Measurements from ENCODE around the gene CACUL1. TPM values are rescaled to one million over a fixed set of nuclear protein-coding genes. Genes with fewer than 3 reads are reported as not detected.
"Not testable (repeated sequence)": the region's sequence is repeated elsewhere in the genome, so short reads cannot be mapped to it uniquely, and the experiment has no call there.

The CACUL1 gene
- total RNA-seq (2014; rRNA removed; shearing (Covaris generic)), result 19.9 and 23.8 TPM in 2 replicates

- peak; percentile 99 for DNase-seq (ENCODE audit: low read depth)
These were observed at the start of gene CACUL1 for GRCh38 chr10:118754556-118755423. TSS of gene CACUL1 (minus strand) at chr10:118754970. CDS start at chr10:118754762, 208 bp downstream.

GRCh38 chr10:118804262-118804773 lies 49.5 kb upstream of the CACUL1 start:
- no peak for DNase-seq (ENCODE audit: low read depth)

- no peak for DNase-seq (ENCODE audit: low read depth)
These were observed 47.5 kb upstream of the CACUL1 start for GRCh38 chr10:118802126-118802793.

GRCh38 chr10:118800920-118801319 lies 46.1 kb upstream of the CACUL1 start:
- DNase-seq (ENCODE audit: low read depth), result no peak

- DNase-seq (ENCODE audit: low read depth), result peak; percentile 79
These were observed 45.0 kb upstream of the CACUL1 start for GRCh38 chr10:118799777-118800176.

- DNase-seq (ENCODE audit: low read depth), result peak; percentile 79
These were observed 43.5 kb upstream of the CACUL1 start for GRCh38 chr10:118798231-118798662.

GRCh38 chr10:118794971-118795370 lies 40.2 kb upstream of the CACUL1 start:
- not testable (repeated sequence) for DNase-seq (ENCODE audit: low read depth)

- no peak for DNase-seq (ENCODE audit: low read depth)
These were observed 38.8 kb upstream of the CACUL1 start for GRCh38 chr10:118793545-118793944.

GRCh38 chr10:118792526-118792925 lies 37.8 kb upstream of the CACUL1 start:
- DNase-seq (ENCODE audit: low read depth), result no peak

- DNase-seq (ENCODE audit: low read depth), result no peak
These were observed 35.3 kb upstream of the CACUL1 start for GRCh38 chr10:118790058-118790457.

GRCh38 chr10:118785551-118785950 lies 30.8 kb upstream of the CACUL1 start:
- DNase-seq (ENCODE audit: low read depth), result no peak

GRCh38 chr10:118783776-118784545 lies 29.2 kb upstream of the CACUL1 start:
- DNase-seq (ENCODE audit: low read depth), result no peak

GRCh38 chr10:118782916-118783465 lies 28.2 kb upstream of the CACUL1 start:
- DNase-seq (ENCODE audit: low read depth), result not testable (repeated sequence)

GRCh38 chr10:118781541-118781940 lies 26.8 kb upstream of the CACUL1 start:
- DNase-seq (ENCODE audit: low read depth), result no peak

GRCh38 chr10:118778727-118779126 lies 24.0 kb upstream of the CACUL1 start:
- no peak for DNase-seq (ENCODE audit: low read depth)

- no peak for DNase-seq (ENCODE audit: low read depth)
These were observed 22.2 kb upstream of the CACUL1 start for GRCh38 chr10:118776960-118777359.

- no peak for DNase-seq (ENCODE audit: low read depth)
These were observed 21.3 kb upstream of the CACUL1 start for GRCh38 chr10:118776033-118776432.

- no peak for DNase-seq (ENCODE audit: low read depth)
These were observed 20.7 kb upstream of the CACUL1 start for GRCh38 chr10:118775478-118775877.

- DNase-seq (ENCODE audit: low read depth), result no peak
These were observed 18.3 kb upstream of the CACUL1 start for GRCh38 chr10:118773041-118773440.

GRCh38 chr10:118771976-118772375 lies 17.2 kb upstream of the CACUL1 start:
- no peak for DNase-seq (ENCODE audit: low read depth)

GRCh38 chr10:118769898-118770600 lies 15.3 kb upstream of the CACUL1 start:
- no peak for DNase-seq (ENCODE audit: low read depth)
